ENCODE results near the gene LSM10.

GRCh38 chr1:36438715-36439114, 41.0 kb upstream of the LSM10 start:
- TF ChIP-seq PHF8 (IDR thresholded peaks at IDR 0.05; ENCODE audit: borderline replicate concordance, low read length) (no peak), CTCF (IDR thresholded peaks at IDR 0.05 in 2 of 3, conservative IDR thresholded peaks at IDR 0.05 in 1 of 3; ENCODE audit: insufficient read depth in 2 of 3, low read depth in 1 of 3, low read length in 3 of 3) (no peak), ZNF24 (IDR thresholded peaks at IDR 0.05) (no peak), PATZ1 (CRISPR knock-in tag; IDR thresholded peaks at IDR 0.05; ENCODE audit: borderline replicate concordance) (no peak), EGR1 (conservative IDR thresholded peaks at IDR 0.05) (no peak), LARP7 (IDR thresholded peaks at IDR 0.05) (no peak), ZNF274 (IDR thresholded peaks at IDR 0.05; ENCODE audit: borderline replicate concordance, low read depth, low read length) (no peak)

Data from K562 (cell line).